ENCODE data around the gene MYO15B. TPM values are rescaled to one million over a fixed set of nuclear protein-coding genes. Genes with fewer than 3 reads are reported as not detected.

Gene MYO15B
- total and polyA plus RNA-seq, 8 donors = 67.7 to 515 (median 150) TPM

DNA sequence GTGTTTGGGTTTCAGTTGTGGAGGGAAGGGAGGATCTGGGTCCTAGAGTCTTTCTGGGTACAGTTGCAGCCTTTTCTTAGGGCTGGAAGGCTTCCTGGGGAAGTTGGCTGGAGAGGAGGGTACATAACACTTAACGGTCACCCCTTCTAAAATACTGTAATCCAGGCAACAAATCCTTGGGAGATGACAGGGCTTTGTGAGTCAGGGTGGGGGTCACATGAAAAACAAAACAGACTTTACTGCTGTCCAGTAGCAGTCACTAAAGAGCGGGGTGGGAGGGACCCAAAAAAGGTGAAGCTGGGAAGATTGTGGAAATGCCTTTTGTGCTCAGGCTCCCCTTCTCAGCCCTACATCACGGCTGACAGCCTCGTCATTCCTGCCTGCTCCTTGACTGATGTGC lies 85.9 kb downstream of the MYO15B start:
- Histone ChIP-seq H3K9me3 (no peaks in the 10 kb centered on the region), H3K4me3 (no peak overlapping the region), H3K36me3 (peaks cover 25 to 83% (median 81%) of the 10 kb centered on the region in 4 donors), H3K27ac (no peak overlapping the region), H3K27me3 (no peaks in the 10 kb centered on the region), H3K4me1 (peaks cover 9 to 45% (median 22%) of the 10 kb centered on the region in 4 donors)
- WGBS, 5 donors = 78 to 88% (median 80%) methylated on average over 4 of the region's 4 CpGs
- intact Hi-C loops (cut with DNase I; ENCODE audit: low total_unique reads) = loop anchor here (5.0 kb wide), 1 partner anchor 69 kb away; no protein-coding TSS in a partner anchor
- TF ChIP-seq, protein P1, sequence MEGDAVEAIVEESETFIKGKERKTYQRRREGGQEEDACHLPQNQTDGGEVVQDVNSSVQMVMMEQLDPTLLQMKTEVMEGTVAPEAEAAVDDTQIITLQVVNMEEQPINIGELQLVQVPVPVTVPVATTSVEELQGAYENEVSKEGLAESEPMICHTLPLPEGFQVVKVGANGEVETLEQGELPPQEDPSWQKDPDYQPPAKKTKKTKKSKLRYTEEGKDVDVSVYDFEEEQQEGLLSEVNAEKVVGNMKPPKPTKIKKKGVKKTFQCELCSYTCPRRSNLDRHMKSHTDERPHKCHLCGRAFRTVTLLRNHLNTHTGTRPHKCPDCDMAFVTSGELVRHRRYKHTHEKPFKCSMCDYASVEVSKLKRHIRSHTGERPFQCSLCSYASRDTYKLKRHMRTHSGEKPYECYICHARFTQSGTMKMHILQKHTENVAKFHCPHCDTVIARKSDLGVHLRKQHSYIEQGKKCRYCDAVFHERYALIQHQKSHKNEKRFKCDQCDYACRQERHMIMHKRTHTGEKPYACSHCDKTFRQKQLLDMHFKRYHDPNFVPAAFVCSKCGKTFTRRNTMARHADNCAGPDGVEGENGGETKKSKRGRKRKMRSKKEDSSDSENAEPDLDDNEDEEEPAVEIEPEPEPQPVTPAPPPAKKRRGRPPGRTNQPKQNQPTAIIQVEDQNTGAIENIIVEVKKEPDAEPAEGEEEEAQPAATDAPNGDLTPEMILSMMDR (IDR thresholded peaks at IDR 0.05) = no peak
- TF ChIP-seq EP300 (IDR thresholded peaks at IDR 0.05) (no peak), POLR2A (IDR thresholded peaks at IDR 0.05) (no peak), POLR2AphosphoS5 (IDR thresholded peaks at IDR 0.05) (no peak)
- DNase-seq = no peak

Other genes with a start within 250 kb of the MYO15B start
- gene GRB2, start 182.1 kb upstream of the MYO15B start, total RNA-seq = 100 to 1,000 TPM in 4 of 5 donors, 10 to 100 TPM in 1; 73.3 to 488 (median 135) TPM
- gene GRB2, start 182.1 kb upstream of the MYO15B start, polyA plus RNA-seq = 10 to 100 TPM; 32.5 to 48.9 (median 43.3) TPM
- 100 to 1,000 TPM in 3 of 5 donors, 10 to 100 TPM in 2; 31.9 to 466 (median 128) TPM for gene TMEM94, start 131.2 kb upstream of the MYO15B start, total RNA-seq
- 10 to 100 TPM; 16.6 to 28.5 (median 20.5) TPM for gene TMEM94, start 131.2 kb upstream of the MYO15B start, polyA plus RNA-seq
- gene CASKIN2, start 72.3 kb upstream of the MYO15B start, total RNA-seq = 10 to 100 TPM in 4 of 5 donors, 1 to 10 TPM in 1; 9.0 to 27.4 (median 15.6) TPM
- 1 to 10 TPM; 5.4 to 9.3 (median 8.8) TPM for gene CASKIN2, start 72.3 kb upstream of the MYO15B start, polyA plus RNA-seq
- 100 to 1,000 TPM in 2 of 5 donors, 10 to 100 TPM in 3; 13.2 to 219 (median 48.1) TPM for gene TSEN54, start 71.3 kb upstream of the MYO15B start, total RNA-seq
- gene TSEN54, start 71.3 kb upstream of the MYO15B start, polyA plus RNA-seq = 10 to 100 TPM; 20.8 to 49.7 (median 36.2) TPM
- gene LLGL2, start 62.1 kb upstream of the MYO15B start, total RNA-seq = 100 to 1,000 TPM in 4 of 5 donors, 10 to 100 TPM in 1; 72.3 to 565 (median 165) TPM
- 100 to 1,000 TPM; 144 to 199 (median 184) TPM for gene LLGL2, start 62.1 kb upstream of the MYO15B start, polyA plus RNA-seq
- gene SMIM5, start 45.6 kb downstream of the MYO15B start, total RNA-seq = 10 to 100 TPM in 1 of 5 donors, 1 to 10 TPM in 1, under 1 TPM in 1, not detected in 2; 0.58 to 12.7 (median 3.6) TPM
- 10 to 100 TPM in 1 of 3 donors, 1 to 10 TPM in 2; 5.9 to 29.5 (median 10.0) TPM for gene SMIM5, start 45.6 kb downstream of the MYO15B start, polyA plus RNA-seq
- 100 to 1,000 TPM in 2 of 5 donors, 10 to 100 TPM in 3; 21.4 to 229 (median 46.7) TPM for gene RECQL5, start 79.4 kb downstream of the MYO15B start, total RNA-seq
- 10 to 100 TPM; 29.6 to 61.4 (median 50.8) TPM for gene RECQL5, start 79.4 kb downstream of the MYO15B start, polyA plus RNA-seq
- gene SAP30BP, start 79.5 kb downstream of the MYO15B start, total RNA-seq = 100 to 1,000 TPM in 2 of 5 donors, 10 to 100 TPM in 3; 24.6 to 154 (median 72.9) TPM
- 10 to 100 TPM; 59.0 to 82.5 (median 72.8) TPM for gene SAP30BP, start 79.5 kb downstream of the MYO15B start, polyA plus RNA-seq
- gene ITGB4, start 133.7 kb downstream of the MYO15B start, total RNA-seq = 100 to 1,000 TPM in 4 of 5 donors, 10 to 100 TPM in 1; 66.8 to 137 (median 132) TPM
- 10 to 100 TPM; 33.6 to 66.1 (median 60.3) TPM for gene ITGB4, start 133.7 kb downstream of the MYO15B start, polyA plus RNA-seq
- gene GALK1, start 177.4 kb downstream of the MYO15B start, total RNA-seq = 10 to 100 TPM in 4 of 5 donors, 1 to 10 TPM in 1; 7.6 to 57.1 (median 27.5) TPM
- gene GALK1, start 177.4 kb downstream of the MYO15B start, polyA plus RNA-seq = 10 to 100 TPM; 32.7 to 41.0 (median 40.6) TPM
- gene UNK, start 197.0 kb downstream of the MYO15B start, total RNA-seq = 100 to 1,000 TPM in 1 of 5 donors, 10 to 100 TPM in 3, 1 to 10 TPM in 1; 3.5 to 102 (median 33.0) TPM
- 10 to 100 TPM; 13.5 to 17.3 (median 15.1) TPM for gene UNK, start 197.0 kb downstream of the MYO15B start, polyA plus RNA-seq

All from stomach (tissue), 9 donors.